Stimulated activated CD8-positive, alpha-beta memory T cell treated with anti-CD3 and anti-CD28 coated beads, Interleukin-12 subunit alpha, Interleukin-12 subunit beta, amount 100 ng/mL, for 4 hours (primary cell): Measurements from ENCODE around the gene TGFBR2.
A peak's percentile ranks its signal among the peaks of the same experiment; 100 is the strongest.

Experiments
- DNase-seq: peaks from one replicate; pipeline ENCODE4 v3.0.0-alpha.2; 2020; ENCODE audit warnings: low read depth

TGFBR2 gene

DNA sequence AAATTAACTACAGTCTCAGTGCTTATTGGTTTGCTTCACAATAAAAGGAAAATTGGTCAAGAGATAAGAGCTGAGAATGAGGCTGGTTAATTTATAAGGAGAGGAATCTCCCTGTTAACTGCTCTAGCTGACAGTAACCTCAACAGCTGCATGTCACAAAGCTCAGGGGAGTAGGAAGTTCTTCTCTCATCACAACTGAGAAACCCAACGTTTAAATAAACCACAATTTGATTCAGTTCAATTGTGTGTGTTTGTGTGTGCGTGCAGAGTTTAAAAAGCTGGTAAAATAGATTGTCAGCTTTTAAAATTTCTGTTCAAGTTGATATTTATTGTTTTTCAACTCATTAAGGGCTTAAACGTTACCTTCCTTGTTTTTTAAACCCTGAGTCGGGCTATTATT lies 3.5 kb upstream of the TGFBR2 start:
- no peak for DNase-seq

DNA sequence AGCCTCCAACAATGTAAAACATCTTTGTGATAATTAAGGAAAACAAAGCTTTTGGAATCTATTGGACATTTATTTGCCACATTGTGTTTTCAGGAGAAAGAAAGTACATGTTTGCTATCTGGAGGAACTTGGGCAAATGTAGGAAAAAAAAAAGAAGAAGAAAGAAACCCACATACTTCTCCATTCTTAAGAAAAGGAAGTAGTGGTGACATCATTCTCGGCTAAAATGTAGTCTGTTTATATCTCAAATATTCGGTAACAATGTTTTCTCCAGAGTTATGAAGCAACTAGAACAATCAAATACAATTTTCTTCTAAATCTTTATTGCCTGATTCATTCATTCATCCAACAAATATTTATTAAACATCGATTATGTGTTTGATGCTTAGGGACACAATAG lies 2.3 kb upstream of the TGFBR2 start:
- DNase-seq: no peak

DNA sequence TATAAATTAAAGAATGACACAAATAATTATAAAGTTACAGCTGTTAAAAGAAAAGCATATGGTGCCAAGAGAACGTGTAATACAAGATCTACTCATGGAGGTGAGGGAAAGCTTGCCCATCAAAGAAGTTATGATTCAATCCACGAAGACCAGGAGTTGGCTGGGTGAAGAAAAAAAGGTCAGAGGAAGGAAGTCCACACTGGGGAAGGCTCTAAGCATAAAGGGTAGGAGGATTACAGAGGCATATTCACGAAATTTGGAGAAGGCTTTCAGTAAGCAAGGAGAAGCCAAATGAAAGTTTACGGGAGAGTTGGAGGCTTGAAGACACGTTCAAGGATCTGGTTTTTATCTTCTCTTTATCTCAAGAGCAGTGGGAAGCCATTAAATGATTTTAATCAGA lies 1.8 kb upstream of the TGFBR2 start:
- DNase-seq: no peak

DNA sequence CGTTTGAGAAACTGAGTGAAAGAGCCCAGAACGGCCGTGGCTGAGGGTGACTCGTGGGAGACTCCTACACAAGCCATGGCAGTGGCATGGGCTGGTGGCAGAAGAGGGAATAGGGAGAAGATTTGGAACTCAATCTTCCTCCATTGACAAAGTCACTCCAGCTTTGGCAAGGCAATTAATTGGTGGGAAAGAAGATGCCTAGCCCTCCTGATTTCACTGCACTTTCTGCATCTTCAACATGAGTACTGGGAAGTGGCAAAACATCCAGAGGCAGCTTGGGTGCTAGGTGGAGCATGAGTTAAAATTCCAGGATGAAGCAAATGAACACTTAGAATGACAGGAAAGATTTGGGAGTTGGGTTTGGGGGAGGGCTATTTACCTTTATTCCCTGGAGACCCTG lies 1.4 kb upstream of the TGFBR2 start:
- no peak for DNase-seq

DNA sequence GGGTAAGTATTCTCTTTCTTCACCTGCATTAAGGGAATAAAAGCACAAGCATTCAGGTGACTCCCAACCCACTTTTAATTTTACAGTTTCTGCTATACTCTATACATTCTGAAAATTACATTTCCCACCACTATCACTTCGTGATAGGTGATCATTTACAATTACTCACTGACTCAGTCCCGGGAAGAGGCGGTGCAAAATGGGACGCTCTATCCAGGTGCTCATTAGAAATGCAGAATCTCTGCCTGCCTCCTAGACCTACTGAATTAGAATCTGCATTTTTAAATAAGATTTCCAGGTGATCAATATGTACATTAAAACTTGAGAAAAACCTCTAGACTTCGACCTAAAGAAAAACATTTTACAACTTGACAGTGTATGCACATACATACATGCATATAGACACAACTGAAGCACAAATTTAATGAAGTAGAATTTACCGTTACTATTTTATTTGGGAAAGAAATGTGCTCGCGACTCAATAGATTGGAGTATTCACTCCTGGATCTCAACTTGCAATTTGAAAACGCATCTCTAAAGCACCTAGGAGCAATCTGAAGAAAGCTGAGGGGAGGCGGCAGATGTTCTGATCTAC lies 598 bp upstream of the TGFBR2 start:
- DNase-seq: no peak

DNA sequence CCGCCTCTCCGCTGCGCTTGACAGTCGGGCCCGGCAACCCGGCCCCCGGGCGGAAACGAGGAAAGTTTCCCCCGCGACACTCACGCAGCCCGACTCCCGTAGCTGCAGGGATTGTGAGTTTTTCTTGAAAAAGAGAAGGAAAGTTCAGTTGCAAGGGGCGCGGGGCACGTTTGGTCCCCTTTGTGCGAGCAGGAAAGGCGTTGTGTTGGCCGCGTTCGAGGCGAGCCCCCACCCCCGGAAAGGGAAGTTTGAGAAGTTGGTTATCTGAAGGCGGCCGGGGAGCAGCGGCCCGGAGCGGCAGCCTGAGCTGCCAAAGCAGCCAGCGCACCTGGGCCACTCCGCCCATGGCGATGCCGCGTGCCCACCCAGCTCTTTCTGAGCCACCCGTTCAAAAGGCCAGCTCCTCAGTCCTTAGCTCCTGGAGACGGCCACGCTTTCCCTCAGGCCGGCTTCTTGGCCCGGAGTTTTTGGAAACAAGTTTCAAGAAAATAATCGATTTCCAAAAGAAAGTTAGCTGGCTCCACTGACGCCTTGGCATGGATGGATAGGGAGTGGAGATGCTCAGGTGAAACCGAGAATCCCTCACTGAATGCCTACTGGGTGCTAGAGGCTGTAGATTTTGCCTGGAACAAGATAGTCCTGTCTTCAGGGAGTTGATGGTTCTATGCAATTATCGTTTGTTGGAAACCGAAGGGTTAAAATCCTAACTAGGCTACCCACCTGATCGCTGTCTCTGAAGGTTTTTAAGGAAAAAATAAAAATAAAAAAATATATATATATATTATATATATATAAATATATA lies 832 bp downstream of the TGFBR2 start:
- peak; percentile 56 for DNase-seq

DNA sequence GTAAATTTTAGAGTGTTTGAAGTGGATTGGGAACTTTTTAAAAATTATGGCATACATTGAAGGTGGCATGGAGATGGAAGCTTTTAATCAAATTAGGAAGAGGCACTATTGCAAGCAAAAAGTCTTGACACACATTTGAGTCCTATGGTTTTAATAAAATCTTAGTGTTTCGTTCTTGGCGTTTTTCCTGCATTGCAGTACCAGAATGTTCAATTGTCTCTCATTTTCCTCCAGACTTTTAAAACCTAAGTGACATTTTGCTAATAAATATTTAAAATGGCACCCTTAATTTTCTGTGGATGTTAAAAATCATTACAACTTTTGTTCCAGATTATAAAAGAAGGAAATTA lies 2.2 kb downstream of the TGFBR2 start:
- no peak for DNase-seq

DNA sequence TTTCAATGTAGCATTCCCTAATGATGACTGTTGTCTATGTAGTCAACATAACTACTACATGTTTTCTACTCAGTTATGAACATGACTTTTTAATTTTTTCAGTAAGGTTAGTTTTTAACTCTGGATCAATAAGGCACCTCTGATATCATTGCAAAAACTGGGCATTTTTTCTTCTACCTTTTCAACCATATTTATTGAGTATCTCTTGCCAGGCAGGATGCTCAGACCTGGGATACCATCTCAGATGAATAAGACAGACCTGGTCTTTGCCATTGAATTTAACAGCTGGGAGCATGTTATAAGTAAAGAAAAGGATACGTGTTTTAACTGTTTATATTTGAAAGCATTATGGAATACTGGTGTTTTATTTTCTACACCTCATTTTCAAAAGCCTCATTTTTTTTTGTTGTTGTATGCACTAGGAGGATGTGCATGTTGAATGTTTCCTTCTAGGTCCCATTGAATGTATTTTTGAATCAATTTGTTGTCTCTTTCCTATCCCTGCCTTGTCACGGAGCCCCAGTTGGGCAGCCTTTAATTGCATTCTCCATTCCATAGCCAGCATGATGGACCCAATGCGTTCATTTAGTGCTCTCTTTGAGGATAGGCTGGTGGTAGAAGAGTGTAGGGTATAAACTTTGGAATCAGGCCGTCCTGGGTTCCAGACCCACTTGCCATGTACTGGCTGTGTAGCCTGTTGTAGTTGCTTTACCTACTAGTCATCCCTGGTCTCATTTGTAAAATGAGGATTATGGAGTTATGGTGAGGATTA lies 3.7 kb downstream of the TGFBR2 start:
- no peak for DNase-seq

DNA sequence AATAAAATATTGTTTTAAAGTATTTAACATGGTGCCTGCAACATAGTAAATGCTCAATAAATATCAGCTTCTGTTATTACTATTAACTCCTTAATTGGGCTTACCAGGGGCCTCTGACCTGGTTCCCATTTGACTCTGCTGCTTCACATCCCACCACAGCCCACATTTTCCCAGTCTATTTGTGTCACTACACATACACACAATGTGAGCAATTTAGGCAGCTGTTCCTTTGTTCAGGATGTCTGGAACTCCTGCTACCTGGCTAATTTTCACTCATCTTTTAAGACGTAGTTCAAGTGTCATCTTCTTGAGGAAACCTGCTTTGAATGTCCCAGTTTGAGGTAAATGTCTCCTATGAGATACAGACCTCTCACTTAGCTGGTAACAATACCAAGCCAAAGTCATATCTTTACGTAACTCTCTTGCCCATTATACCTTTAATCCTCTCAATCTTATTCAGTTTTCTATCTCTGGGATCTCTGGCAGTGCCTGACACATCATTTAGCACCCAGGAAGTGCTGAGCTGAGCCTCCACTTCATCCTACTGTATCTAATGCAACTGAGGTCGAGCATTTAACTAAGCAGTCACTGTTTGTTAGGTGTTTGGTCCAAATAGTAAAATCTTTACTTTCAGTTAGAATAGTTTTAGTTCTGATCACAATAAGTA lies 4.4 kb downstream of the TGFBR2 start:
- no peak for DNase-seq

DNA sequence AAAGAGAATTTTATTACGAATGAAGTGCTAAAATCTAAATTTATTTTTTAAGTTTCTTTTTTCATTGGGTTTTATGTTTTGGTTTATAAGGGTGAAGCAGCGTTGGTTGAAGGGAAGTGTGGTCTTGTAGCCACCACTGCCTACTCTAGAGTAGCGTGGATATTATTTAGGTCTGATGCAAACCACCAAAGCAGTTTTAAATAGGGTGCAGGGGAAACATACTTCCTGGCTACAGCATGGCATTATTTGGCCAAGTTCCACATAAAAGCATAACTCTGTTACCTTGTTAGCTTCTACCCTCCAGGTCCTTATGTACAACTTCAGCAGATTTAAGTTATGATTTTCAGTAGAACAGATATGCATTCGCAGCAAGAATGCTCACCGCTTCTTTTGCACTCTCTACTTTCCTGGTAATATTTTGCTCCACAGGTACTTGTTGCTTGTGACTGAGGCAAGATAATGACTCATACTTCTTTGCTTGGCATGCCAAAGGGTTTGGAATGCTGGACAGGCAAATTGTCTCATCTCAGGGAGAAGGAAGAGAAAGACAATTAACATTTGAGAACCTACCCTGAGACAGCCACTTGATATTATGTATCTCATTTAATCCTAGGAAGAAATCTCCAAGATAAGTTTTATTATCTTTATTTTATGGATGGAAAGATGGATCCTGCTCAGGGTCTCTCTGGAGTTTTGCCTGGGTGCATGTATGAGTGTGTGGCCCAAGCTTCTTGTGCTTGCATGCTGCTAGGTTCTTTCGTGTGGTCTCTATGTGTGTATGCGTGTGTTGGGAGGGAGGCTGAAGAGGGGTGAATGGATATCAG lies 5.4 kb downstream of the TGFBR2 start:
- no peak for DNase-seq

DNA sequence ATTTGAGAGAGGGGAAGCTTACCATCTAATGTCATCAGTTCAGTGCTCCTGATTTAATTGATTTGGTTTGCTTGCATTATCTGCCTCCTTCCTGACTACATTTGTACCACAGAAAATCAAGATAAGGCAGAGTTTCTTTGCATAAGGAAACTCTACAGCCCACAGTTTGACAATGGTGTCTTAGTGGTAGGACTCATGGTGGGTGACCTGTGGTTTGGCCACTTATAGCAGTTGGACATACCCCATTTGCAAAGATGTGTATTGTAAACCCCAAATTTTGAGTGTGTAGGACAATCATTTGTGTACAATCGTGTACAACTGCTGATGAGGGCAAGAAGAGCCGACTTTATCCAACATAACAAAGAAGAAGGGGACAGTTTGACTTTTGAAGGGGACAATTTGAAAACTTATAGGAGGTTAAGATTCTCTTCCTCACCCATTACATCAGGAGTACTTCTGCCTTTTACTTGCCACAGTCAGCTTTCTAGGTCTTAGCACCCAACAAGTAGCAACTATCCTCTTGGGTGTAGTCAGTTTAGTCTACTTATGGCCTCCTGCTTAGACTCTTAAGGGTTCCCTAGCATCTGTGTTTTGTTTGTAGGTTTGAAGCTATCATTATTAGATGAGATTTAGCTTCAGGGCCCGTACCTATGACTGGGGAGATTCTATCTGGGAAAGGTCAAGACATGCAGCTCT lies 6.2 kb downstream of the TGFBR2 start:
- no peak for DNase-seq

DNA sequence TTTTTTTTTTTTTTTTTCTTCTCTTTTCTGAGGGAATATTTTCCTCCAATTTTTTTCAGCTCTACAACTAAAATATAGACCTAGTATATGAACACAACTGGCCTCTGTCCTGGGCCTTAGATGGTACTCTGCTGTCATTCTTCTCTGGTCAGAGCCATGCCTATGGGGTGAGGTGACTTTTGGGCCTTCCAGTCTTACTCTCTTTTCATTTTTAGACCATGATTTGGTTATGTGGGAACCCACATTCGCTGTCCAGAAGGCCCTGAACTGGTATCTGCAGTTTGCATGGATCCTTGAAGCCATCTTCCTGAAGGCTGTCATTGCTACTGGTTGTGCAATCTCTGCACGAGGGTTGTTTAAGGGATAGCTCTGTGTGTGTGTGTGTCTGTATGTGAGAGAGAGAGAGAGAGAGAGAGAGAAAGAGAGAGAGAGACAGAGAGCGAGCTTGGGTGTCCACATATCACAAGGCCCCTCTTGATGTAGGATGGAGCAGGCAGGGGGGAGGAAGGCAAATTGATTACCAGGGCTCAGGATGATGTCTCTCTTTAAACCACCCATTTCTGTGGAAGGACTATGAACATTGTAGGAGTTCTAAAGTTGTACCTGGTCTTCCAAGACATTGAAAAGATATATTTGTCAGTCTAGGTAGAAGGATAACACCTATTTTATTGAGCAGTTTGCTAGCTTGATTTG lies 6.9 kb downstream of the TGFBR2 start:
- DNase-seq: no peak

DNA sequence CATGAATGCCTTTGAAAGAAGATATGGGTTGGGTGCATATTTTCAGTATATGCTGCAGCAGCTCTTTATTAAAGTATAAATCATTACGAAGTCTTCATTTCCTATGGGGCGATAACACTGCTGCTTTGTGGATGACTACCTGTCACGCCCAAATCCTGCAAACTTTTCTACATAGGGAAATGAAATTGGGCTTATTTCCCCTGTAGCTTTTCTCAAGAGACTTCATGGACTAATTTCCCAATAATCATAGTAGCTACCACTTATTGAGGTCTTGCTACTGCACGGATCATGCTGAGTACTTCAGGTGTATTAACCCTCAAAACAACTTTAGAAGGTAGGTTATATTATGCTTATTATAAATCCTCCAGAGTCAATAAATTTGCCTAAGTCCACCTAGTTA lies 8.0 kb downstream of the TGFBR2 start:
- no peak for DNase-seq

DNA sequence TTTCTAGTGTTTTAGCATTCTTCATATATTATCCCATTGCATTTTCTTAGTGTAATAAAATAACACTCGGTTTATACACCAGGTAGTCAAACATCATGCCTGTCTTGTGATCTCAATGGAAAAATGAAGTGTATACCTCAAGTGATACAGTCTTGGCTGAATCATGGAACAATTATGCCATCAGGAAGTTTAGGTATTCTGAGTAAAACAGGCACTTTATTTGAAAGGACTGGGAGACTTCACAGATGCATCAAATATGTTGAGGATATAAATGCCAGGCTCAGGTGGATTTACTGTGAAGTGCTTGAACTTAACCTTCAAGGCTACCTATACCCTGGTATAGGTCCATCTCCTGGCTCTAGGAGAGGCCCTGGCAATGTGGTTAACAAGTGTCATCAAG lies 8.5 kb downstream of the TGFBR2 start:
- no peak for DNase-seq

DNA sequence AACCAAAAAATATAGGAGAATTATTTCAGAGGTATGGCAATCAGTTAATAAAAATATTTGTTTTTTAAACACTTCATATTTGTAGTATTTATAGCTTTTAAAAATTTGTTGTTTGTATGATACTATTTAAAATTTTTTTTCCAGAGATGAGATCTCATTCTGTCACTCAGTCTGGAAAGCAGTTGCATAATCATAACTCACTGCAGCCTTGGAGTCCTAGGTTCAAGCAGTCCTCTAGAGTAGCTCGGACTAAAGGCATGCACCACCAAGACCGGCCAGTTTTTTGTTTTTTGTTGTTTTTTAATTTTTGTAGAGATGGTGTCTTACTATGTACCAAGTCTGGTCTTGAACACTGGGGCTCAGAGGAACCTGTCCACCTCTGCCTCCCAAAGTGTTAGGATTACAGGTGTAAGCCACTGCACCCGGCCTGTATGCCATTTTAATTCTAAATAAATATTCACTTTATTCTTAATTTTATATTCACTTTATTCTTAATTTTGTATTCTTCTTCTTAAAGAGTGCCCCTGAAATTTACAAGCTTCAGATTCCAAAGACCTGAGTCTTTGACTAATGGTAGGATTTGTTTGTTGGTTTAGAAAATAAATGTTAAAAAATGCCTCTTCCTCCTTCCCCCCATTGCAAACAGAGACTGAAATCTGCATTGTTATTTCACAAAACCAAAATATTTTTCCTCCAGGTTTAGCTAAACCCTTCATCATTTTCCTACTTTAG lies 9.4 kb downstream of the TGFBR2 start:
- no peak for DNase-seq

DNA sequence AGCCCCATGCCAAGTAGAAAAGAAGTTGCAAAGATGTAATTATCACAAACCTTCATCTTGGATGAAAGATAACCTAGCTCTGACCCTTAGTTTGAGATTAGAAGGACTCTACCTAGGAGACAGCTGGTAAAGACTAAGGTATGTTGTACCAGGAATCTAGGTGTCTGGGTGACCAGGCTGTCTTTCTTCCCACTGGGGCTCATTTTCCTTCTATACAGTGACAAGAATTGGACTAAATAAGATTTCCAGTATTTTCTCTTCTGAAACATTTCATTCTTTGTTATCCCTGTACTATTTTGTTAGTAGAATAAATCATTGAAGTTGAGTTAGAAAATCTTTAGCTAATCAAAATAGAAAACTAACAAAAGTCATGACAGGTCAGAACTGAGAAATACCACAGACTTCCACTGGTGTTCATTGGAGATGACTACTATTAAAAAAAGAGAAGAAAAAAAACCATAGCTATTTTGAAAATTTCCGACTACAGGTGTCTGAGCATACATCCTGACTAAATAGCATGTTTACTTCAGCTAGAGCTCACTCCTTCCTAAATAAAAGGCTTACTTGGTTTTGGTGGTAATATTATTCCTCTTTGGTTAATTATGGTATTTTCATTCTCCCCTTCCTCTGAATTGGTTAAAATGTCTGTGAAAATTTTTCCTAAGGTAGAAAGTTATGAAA lies 10.1 kb downstream of the TGFBR2 start:
- no peak for DNase-seq

DNA sequence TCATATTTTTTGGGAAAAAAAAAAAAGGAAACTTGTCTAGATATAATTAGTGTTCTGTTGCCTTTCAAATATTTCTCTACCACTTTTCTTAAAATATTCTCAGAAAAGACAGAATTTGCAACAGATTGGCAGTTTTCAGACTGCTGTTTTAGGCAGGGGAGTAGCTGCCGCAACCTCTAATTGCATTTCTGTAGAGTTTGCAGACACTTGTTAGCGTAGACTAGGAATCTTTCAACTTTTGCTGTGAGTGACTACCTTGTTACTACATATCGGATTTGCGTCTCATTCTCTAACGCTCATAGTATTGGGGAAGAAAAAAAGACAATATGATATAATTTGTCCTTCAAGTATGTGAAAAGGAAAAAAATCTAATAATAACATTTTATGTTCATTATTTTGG lies 10.7 kb downstream of the TGFBR2 start:
- no peak for DNase-seq

DNA sequence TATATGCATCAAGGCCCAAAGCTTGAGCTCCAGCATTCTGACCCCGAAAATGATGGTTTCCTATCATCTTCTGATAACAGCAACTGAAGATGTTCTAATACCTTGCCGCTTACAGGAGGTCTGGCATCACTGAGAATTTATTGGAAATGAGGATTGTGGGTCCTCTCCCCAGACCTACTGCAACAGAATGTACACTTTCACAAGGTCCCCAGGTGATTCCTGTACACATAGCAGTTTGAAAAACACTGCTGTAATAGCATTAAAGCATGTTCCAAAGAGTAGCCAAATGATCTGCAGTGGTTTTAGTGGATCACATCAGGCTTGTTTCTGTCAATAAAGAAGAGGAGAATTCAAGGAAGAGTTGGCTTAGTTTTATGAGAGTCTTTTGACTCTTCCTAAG lies 11.3 kb downstream of the TGFBR2 start:
- no peak for DNase-seq

DNA sequence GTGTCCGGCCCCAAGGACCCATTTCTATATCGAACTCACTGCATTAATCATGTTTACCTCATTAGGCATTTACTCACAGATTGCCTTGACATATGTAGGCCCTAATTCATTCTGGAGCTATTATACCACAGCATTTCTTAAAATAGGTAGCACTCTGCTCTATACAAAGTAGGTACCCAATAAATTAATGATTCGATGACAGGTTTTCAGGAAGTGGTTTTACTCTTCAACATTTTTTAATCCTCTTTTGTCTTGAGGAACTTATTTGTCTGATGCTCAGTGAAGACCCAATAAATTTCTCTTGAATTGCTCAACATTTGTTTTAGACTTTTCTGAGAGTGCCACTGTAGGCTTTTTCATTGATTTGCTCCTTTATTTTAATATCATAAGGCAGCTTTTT lies 12.1 kb downstream of the TGFBR2 start:
- no peak for DNase-seq
